GM19025 (cell line): Measurements from ENCODE around the gene COL27A1.
A peak's percentile ranks its signal among the peaks of the same experiment; 100 is the strongest.

Experiments used
- ATAC-seq: cut with Tn5 transposase; IDR thresholded peaks from one replicate; pipeline ENCODE4 v1.9.1; 2021; ENCODE audit warnings: mild to moderate bottlenecking, low read depth, moderate library complexity; ENCODE audit not compliant: unreplicated experiment

The COL27A1 gene

DNA sequence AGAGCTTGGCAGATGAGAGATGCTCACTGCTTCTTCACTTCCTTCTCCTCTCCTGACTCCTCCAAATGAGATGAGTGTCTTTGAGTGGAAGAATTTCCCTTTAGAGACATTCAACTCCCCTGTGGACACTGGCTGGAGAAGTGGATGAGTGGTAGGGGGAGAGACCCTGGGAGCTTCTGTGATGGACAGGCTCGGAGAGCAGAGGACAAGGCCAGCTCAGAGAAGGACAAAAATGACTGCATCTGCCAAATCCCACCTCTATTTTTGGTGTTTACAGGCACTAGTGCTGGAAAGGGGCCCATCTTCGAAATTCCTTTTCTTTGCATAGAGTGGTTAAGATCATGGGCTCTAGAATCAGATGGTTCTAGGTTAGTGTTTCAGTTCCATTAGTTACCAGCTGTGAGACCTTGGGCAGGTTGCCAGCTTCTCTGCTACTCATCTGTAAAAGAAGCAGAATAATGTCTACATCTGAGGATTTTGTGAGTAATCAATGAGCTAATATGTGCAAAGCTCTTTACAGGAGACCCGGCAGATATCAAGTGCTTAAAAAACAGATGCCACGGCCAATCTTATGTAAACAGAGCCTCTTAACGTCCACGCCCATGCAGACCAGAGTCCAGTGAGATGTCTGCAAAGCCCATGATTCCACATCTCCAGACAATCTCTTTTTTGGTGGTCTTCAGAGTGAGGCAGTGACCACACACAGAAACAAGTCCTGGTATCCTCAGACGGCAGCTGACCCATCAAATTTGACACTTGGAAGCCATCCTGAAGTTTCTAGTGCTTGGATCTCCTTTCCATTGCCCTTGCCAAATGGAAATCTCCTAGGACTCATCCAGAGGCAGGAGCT lies 13.6 kb upstream of the COL27A1 start:
- ATAC-seq: no peak

- no peak for ATAC-seq
These were observed 12.1 kb upstream of the COL27A1 start for GRCh38 chr9:114143234-114143633.

GRCh38 chr9:114146735-114147134 lies 8.6 kb upstream of the COL27A1 start:
- ATAC-seq: no peak

DNA sequence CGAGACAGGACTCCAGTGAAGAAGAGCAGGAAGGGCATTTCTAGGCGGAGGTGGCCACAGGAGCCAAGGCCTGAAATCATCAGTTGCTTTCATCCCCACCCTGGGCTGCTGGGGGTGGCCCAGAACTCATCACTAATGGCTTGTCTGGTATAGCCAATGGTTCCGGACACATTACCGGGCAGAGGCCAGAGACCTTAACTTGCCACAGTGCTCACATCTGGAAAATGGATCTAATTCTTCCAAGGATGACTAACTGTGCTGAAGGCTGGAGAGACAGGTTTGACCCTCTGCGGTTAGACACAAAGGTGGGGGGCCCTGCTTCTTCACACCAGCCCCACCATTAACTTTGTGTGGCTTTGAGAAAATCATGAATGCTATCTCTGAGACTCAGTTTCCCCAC lies 6.2 kb upstream of the COL27A1 start:
- no peak for ATAC-seq

GRCh38 chr9:114149765-114150340 lies 5.5 kb upstream of the COL27A1 start:
- no peak for ATAC-seq

DNA sequence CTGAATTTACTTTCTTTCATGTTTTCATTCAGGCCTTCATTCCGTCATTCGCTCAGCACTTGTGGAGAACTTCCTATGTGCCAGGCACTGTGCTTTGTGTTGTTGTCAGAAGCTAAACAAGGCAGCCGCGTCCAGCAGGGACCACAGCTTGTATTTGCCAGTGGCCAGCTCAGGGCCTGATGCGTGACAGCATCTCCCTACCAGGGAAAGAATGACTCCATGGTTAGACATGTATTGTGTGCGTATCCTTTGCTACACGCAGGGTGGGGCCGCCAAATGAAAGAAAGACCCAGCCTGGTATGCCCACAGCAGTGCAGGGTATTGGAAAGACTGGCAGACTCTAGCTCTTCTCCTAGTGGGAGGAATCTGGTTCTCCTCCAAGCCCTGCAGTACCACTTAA lies 4.7 kb upstream of the COL27A1 start:
- ATAC-seq: no peak

GRCh38 chr9:114151426-114151956 lies 3.8 kb upstream of the COL27A1 start:
- ATAC-seq: no peak

- no peak for ATAC-seq
These were observed 1.4 kb upstream of the COL27A1 start for GRCh38 chr9:114153761-114154599.

DNA sequence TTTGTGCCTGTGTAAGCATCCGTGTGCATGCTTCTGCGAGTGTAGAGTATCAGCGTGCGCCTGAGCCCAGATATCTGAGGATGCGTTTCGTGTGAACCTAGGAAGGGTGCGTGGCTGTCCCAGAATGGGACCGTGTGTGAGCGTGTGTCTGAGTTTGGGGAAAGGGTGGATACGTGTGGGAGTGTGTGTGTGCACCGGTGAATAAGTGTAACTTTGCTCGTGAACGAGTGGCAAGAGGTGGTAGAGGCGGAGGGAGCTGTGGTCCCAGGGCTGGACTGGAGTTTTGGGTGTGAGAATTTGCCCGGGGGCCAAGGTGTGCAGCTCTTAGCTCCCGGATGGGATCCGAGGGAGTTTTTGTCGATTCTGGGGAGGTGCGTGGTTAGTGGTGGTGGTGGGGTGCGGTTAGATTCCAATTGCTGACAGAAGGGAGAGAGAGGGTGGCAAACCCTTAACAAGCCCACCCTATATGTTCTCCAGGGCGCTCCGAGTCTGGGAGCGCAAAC lies 686 bp upstream of the COL27A1 start:
- ATAC-seq: no peak

DNA sequence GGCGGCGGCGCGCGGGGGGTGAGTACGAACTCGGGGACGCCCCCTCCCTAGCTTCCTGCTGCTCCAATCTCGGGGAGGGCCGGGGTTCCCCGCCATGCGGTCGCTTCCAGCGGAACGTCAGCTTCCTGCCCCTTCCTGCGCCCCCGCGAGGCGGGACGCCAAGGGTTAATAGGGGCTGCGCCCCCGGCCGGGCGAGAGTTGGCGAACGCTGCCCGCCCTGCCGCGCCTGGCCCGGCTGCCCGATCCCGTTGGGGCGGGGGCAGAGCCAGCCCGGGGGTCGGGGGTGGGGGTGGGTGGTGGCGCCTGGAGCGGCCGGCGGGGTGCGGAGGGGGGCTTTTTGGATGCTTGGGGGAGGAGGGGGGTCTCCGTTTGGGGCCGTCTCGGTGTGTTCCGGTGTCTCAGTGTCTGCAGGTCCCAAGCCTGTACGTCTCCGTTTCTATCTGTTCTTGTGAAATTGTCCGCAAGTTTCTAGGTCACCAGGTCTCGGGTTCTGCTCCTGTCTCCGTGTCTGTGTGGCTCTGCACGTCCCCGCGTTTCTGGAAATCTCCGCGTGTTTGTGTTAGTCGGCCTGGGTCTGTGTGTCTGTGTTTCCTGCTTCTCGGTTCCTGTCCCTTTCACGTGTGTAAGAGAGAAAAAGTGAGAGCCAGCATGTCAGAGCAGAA lies 789 bp downstream of the COL27A1 start:
- no peak for ATAC-seq

DNA sequence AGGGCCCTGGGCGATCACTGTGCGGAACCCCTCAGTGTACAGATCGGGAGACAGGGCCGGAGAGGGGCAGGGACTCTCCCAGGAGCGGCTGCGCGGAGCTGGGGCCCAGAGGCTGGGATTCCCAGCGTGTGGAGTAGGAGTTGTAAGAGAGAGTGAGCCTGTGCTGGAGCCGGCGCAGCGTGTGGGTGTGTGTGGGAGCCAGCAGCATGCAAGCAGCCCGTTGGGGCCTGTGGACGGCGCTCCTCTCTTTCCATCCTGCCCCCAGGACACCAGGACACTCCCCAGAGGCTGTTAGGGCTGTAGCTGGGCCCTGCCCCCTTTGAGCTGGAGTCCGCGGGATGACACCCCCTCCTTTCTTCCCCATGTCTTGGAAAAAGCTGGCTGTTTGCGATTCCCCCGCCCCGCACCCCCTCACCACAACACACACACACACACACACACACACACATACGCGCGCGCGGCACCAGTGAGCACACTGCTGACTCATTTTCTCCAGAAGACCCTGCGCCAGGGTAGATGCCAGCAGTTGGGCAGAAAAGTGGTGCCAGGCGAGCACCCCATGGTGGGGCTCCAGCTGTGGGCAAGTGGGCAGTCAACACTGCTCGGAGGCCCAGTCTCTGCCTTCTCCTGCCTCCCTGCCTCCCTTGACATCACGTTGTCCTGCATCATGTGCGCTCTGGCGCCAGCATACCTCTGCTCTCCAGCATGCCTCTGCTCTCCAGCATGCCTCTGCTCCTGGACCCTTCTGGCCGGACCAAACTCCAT lies 1.5 kb downstream of the COL27A1 start:
- ATAC-seq: no peak

DNA sequence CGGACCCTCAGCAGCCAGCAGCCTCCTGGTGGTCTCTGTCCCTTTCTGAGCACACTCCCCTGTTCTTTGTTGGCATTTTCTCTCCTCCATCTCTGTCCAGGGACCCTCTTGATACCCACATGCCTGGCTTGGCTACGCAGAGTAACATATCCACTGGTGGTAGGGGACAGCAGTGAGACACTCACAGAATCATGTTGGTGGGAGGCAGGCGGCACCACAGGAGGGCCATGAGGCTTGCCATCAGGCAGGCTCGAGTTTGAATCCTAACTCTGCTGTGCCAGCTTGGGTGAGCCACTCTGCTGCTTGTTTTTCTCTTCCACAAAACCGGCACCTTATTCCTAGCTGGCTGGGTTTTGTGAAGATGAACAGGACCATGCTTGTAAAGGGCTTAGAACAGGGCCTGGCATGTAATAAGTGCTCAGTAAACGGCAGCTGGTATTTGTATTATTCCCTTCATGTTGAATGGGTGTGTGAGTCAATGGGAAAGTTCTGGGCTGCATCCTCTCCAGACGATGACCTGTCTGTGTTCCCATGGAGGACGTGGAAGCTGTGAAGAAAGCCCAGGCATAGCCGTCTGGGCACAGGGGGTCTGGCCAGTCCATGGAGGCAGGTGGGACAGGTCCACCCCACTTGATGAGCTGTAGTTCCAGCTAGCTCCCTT lies 2.3 kb downstream of the COL27A1 start:
- no peak for ATAC-seq

- ATAC-seq: no peak
These were observed 3.3 kb downstream of the COL27A1 start for GRCh38 chr9:114158482-114159130.

GRCh38 chr9:114159691-114160090 lies 4.4 kb downstream of the COL27A1 start:
- ATAC-seq: no peak

GRCh38 chr9:114161513-114161912 lies 6.2 kb downstream of the COL27A1 start:
- no peak for ATAC-seq

DNA sequence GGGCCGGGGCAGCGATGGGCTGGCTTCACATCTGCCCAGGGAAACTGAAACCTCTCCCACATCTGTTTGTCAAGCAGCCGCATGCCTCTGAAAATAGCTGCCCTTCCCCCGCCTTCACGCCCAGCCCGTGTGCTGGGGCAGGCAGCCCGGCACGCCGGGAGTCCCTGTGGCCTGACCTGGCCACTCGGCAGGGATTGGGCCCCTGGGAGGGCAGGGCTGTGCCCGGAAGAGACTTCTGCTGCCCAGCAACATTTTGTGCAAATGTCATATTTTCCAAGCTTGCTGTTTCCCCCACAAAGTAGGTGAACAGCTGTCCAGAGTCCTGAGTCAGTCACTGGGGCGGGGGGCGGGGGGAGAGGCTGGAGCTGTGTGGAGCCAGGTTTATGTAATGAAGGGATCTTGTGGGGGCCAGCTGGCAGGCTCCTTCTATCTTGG lies 8.2 kb downstream of the COL27A1 start:
- ATAC-seq: no peak

DNA sequence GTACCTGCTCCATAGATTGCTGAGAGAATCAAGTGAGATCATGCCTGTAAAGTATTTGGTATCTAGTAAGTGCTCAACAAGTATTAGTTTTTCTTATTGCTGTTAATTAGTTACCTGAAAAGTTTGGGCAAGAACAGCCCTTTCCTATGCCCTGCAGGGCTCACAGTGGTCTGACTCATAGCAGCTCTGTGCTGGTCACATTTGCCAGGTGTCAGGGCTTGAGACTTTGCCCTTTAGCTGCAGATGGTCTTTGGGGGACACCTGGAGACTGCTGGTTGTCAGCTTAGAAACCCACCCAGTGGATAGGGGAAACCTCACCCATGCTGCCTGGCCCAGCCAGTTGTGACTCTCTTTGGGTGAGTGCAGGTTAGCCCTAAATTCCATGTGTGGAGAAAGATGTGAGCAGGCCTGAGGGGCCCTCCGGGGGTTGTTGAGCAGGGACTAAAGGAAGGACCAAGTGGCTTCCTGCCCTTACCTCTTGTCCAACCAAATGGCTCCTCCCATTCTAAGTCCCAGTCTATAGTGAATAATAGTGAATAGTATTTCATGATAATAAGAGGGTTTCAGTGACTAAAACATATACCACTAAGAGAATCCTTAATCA lies 9.0 kb downstream of the COL27A1 start:
- peak; percentile 58 for ATAC-seq
